ENCODE data around the gene UBE2S.

Gene UBE2S

DNA sequence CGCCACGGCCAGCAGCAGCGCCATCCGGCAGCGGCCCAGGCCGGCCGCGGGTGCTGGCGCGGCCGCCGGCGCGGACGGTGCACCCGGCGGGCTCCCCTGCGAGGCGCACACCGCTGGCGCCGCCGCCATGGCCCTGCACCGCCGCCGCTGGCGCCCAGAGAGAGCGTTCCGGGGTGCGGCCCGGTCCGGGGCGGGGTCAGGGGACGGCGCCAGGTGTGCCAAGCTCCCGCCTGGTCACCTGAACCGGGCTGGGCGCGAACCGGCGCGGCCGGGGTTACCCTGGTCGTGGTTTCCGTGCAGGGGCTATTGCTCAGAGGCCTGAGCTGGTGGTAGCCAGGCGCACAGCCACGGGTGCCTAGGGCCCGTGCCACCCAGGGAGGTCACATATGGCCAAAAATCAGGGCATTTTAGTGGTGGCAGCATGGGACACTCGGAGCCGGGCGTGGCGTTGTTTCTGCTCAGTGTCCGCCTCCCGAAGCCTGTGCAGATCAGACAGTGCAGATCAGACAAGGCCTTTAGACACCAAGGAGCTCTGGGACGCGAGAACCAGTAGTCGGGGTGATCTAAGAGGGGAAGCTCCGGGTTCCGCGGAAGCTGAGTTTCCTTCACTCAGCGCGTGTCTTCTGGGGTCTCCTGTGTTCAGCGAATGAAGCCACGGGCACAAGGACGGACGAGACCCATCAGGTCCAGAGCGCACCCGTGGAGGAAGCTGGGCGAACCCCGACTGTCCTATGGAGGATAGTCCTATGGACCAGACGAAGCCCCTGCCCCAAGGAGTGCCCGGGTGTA lies 23.3 kb downstream of the UBE2S start, which contains the start of gene TMEM238:
TSS of gene TMEM238 (minus strand) at position 162 of the 789 bp plus-strand sequence. CDS start at position 129, 33 bp downstream.
- DNase-seq (ENCODE audit: low read depth in 2 of 2), result no peak

DNA sequence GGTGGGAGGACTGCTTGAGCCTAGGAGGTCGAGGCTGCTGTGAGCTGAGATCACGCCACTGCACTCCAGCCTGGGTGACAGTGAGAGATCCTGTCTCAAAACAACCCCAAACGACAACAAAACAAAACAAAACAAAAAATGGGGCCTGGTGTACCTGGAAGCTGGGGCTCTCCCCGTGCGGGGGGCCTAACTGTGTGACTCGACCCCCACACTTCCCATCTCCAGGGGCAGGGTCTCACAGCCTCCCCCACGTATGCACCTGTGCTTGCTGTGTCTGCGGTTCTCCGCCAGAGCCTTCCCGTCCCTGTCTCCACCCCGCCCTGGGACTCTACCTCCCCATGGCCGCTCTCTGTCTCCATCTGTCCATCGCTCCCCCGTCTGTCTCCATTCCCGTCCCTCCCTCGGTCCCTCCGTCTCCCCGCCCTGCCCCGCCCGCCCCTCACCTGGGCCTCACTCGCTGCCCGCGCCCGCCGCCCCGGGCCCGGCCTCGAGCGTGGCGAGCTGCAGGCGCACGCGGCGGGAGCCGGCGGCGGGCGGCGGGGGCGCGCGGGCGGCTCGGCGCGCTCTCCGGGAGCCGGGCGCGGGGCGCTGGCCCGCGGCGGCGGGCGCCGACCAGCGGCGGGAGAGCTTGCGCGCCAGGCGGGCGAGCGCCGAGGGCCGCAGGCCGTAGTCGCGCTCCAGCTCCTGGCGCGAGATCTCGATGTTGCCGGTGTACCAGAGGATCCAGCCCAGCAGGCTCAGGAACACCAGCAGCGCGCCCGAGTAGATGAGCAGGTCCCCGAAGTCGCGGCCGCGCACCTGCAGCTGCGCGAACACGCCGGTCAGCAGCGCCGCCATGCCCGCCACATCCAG lies 24.1 kb downstream of the UBE2S start:
- no peak for DNase-seq (ENCODE audit: low read depth in 2 of 2)

DNA sequence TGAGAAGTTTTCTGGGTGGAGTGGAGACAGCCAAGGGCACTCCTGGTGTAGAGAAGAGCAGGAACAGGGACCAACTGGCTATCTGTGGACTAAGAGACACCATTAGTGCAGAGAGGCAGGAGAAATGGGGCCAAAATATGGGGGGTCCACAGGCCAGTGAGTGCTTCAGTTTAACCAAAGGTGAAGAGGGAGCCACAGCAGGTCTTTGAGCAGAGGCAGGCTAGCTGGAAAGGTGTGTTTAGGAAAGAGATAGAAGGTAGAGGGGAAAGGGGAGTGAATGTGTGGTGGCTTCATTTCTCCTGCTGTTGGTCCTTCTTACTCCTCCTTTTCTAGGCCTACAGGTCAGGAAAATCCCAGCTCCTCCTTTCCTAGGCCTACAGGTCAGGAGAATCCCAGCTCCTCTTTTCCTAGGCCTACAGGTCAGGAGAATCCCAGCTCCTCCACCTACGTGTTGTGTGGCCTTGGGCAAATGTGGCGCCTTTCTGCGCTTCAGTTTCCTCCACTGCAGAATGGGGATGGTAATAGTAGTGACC lies 25.0 kb downstream of the UBE2S start:
- DNase-seq (ENCODE audit: low read depth in 2 of 2), result no peak

DNA sequence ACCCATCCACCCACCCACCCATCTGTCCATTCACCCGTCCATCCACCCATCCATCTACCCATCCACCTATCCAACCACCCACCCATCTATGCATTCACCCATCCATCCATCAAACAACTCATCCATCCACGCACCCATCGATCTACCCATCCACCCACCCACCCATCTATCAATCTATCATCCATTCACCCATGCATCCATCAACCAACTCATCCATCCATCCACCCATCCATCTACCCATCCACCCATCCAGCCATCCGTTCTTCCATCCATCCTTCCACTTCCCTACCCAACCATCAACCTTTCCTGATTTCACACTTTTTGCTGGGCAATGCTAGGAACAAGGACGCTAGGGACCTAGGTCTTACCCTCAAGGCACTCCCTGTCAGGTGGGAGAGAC lies 25.6 kb downstream of the UBE2S start:
- no peak for DNase-seq (ENCODE audit: low read depth in 2 of 2)

DNA sequence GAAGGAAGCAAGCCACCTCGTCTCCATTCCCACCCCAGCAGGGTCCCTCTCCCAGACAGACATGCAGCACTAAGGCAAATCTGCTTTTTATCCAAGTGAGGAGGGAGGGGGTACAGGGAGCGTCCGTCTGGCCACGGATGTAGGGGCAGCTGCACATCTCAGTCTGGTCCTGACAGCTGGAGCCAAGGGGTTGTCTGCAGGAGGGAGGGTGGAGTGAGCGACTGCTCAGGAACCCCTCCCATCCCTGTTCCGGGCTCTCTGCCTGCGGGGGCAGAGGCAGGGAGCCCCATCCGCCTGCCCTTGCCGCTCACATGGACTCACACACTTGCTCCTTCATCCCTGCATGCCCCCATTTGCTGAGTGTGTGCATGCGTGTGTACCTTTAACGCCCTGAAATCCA lies 28.4 kb downstream of the UBE2S start:
- DNase-seq (ENCODE audit: low read depth in 2 of 2), result no peak

DNA sequence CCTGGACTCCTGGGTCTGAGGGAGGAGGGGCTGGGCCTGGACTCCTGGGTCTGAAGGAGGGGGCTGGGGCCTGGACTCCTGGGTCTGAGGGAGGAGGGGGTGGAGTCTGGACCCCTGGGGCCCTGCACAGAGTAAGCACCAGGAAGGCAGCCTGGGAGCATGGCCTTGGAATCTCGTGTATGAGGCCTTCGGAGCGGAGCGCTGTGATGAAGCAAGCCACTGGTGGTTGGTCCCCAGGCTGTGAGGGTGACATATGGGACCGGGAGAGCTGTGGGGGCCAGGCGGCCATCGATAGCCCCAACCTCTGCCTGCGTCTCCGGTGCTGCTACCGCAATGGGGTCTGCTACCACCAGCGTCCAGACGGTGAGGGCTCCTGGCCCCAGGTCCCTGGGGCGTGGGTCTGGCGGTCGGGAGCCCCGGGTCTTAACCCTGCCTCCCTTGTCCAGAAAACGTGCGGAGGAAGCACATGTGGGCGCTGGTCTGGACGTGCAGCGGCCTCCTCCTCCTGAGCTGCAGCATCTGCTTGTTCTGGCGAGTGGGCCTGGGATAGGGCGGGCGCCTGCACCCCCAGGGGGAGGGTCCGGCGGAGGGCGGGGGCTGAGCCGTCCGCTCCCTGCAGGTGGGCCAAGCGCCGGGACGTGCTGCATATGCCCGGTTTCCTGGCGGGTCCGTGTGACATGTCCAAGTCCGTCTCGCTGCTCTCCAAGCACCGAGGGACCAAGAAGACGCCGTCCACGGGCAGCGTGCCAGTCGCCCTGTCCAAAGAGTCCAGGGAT lies 30.0 kb downstream of the UBE2S start:
- no peak for DNase-seq (ENCODE audit: low read depth in 2 of 2)

DNA sequence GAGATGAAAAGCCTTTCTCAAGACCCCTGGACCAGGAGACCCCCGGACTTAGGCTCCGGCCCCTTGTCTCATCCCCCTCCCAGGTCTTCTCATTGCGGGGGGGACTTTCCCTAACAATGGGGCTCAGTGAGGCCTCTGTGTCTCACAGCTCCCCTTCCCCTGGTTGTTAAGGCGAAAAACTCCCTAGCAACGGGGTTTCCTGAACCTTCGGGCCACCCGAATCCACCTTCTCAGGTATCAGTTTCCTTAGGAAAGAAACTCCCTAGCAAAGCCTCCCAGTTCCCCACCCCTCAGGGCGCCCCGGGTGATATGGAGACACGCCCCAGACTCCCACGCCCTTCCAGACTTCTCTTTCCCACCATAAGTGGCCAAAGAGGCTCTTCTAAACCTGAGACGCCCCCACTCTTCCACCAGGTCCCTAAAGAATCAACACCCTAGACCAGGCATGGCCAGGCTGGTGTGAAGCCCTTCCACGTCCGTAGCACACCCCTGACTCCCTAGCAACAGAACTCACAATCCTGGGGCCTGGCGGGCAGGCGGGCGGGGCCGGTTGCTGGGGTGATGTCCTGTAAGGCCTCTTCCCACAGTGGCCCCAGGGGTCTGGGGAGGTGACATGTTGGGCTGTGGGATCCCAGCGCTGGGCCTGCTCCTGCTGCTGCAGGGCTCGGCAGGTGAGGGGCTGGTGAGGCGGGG lies 31.2 kb downstream of the UBE2S start, which contains the start of gene TMEM190:
TSS of gene TMEM190 (plus strand) at position 586 of the 693 bp plus-strand sequence. CDS start at position 614, 28 bp downstream.
- DNase-seq (ENCODE audit: low read depth in 2 of 2), result no peak

DNA sequence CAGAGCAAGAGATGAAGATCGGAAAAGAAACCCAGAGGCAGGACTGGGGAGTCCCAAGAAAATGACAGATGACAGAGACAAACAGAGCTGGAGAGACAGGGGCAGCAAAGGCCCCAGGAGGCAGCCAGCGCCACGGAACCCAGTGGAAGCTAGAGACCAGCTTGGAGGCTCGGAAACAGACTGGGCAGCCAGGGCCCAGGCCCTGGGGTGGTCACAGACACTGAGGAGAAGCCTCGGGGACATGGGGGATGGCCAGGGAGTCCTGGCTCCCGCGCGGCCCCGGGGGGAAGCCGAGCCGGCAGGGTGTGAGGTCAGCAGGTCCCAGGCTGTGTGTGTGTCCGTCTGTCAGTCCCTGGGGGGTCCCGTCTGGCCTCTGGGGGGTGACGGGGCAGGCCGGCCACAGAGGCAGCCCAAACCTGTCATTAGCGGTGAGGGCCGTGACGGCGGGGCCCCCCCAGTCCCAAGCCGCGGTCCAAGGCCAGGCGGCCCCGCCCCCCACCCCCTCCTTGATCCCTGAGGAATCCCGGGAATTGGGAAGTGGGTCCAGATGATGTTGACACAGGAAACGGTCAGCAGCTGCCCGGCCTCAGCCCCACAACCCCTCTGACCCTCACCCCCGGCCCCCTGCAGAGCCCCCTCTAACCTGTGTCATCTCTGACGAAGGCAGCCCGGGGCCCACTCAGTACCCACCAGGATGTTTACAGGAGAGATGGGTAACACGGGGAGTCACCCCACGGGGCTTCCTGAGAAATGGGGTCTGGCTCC lies 33.4 kb downstream of the UBE2S start:
- no peak for DNase-seq (ENCODE audit: low read depth in 2 of 2)

DNA sequence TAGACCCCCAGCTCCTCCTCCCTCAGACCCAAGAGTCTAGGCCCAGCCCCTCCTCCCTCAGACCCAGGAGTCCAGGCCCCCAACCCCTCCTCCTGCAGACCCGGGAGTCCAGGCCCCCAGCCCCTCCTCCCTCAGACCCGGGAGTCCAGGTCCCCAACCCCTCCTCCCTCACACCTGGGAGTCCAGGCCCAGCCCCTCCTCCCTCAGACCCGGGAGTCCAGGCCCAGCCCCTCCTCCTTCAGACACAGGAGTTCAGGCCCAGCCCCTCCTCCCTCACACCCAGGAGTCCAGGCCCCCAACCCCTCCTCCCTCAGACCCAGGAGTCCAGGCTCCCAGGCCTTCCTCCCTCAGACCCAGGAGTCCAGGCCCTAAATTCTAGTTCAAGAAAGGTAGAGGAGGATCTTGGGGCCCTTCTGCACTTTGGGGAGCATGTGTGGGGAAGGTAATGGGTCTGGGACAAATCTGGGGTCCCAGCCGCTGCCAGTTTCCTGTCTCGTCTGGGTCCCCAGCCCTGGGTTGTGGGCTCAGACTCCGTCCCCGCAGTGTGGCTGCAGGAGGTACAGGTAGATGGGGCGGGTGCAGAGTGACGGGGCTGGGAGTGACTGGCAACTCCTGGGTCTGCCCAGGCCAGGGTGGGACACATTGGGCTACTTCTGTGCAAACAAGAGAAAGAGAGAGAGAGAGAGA lies 34.1 kb downstream of the UBE2S start:
- no peak for DNase-seq (ENCODE audit: low read depth in 2 of 2)

DNA sequence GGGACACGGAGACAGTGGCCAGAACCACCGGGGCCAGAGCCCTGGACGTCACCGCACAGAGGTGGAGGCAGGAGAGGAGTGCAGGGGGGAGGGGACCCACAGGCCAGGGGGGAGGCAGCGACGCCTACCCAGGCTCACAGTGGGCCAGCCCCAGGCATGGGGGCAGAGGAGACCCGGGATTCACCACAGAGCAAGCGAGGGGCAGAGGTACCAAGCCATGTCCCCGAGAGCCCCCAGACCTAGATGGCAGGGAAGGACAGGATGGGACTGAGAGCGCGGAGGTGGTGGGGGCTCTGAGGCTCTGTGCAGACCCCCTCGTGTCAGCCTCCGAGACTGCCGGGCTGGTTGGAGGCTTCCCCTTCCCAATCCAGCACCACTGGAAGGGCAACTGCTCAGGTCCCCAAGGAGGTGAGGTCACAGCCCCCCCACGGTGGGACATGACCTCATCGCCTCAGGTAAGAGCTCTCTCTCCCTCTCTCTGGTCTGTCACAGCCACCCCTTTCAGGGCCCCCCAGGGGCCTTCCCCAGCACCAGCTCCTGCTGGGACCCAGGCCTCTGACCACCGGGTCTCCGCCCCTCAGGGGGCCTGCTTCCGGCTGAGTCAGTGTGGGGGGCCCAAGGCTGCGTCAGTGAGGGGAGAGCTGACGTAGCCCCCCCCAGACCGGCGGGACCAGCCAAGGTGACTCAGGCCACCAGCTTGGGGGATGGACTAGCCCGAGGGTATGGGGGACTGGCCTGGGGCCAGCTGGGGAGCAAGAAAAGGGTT lies 35.1 kb downstream of the UBE2S start:
- no peak for DNase-seq (ENCODE audit: low read depth in 2 of 2)

DNA sequence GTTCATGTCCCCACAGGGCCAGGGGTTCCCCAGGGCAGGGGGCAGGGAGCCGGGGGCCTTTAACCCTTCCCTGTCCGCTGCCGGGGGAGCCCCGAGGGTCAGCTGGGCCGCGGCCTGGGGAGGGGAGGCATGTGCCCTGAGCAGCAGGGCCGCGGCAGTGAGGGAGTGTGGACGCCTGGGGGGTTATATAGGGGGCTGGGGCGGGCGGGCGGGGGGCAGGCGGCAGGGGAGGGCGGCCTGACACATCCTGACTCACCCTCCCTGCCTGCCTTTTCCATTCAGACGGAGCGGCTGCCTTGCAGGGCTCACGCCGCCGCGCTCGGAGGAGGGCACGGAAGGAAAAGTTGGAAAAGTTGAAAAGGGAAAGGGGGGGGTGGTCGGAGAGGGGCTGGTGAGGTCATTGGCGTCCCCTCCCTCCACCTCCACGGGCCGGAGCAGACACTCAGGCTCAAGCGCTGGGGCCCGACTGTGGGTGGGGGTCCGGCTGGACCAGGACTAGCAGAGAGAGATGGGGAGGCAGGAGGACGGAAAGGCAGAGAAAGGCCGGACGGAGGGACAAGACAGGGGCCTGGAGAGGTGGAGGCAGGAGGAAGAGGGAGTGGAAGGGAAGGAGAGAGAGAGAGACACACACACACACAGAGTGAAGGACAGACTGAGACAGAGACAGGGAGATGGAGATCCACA lies 37.1 kb downstream of the UBE2S start, which contains the start of gene IL11:
TSS of gene IL11 (minus strand) at position 159 of the 684 bp plus-strand sequence. CDS start at position 6, 153 bp downstream.
- no peak for DNase-seq (ENCODE audit: low read depth in 2 of 2)

DNA sequence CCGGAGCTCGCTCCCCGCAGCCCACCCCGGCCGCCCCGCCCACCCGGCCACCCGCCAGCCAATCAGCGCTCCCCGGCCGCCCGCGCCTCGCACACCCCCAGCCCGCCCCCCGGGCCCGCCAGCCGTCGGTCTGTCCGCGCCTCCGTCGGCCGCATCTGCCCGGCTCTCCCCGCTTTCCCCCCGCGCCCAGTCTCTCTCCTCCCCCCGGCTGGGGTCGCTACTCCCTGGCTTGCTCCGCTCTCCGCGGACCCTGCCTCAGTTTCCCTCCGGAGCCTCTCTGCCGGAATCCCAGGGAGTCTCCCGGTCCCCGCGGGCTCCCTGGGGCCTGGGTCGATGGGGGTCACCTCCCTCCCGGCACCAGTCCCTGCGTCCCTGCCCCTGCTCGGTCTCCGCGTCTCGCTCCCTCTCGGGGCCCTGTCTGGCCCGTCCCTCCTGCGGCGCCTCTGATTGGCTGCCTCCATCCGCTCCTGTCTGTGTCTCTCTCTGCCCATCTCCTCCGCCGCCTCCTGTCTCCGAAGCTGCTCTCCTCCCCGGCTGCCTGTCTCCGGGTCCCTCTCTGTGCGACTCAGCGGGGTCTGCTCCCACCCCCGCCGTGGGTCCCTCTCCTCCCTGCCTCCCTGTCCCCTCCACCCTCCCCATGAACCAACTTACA lies 37.8 kb downstream of the UBE2S start:
- DNase-seq (ENCODE audit: low read depth in 2 of 2), result peak; percentile 55 to 57

DNA sequence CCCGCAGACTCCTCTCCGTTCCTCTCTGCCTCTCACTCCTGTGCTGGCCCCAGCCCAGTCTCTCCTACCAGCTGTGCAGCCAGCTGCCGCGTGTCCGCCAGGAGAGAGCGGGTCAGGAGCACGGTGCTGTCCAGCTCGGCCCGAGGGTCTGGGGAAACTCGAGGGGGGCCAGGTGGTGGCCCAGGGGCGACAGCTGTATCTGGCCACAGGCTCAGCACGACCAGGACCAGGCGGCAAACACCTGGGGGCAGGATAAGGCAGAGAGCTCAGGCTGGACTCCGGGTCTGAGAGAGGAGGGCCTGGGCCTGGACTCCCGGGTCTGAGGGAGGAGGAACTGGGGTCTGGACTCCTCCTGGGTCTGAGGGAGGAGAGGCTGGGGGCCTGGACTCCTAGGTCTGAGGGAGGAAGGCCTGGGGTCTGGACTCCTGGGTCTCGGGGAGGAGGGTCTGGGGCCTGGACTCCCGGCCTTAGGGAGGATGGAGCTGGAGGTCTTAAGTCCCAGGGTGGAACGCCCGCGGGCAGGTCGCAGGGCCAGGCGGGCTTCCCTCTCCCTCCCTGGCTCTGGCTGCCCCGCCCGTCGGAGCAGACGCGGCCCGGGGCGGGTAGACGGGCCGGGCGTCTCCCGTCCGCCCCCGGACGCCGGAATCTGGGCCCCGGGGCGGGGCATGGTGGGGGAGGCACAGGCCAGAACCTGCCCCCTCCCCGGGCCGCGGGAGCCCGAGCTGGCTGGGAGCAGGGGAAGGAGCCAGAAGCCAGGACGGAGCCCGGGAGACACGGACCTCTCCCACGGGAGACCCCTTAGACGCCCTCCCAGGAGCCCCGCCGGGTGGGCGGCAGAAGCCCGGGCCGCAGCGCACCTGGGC lies 38.7 kb downstream of the UBE2S start:
- no peak for DNase-seq (ENCODE audit: low read depth in 2 of 2)

DNA sequence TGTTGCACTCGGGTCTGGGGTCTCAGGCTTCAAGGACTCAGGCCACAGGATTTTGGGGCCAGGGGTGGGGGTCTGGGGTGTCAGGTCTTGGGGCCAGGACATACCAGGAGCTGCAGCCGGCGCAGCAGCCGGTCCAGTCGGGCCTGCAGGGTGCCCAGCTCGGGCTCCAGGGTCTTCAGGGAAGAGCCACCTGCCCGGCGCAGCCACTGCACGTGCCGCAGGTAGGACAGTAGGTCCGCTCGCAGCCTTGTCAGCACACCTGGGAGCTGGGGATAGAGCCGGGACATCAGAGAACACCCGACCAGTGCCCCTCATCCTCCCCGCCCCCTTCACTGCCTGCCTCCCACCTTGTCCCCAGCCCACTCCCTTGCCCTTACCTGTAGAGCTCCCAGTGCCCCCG lies 39.5 kb downstream of the UBE2S start:
- DNase-seq (ENCODE audit: low read depth in 2 of 2), result no peak

DNA sequence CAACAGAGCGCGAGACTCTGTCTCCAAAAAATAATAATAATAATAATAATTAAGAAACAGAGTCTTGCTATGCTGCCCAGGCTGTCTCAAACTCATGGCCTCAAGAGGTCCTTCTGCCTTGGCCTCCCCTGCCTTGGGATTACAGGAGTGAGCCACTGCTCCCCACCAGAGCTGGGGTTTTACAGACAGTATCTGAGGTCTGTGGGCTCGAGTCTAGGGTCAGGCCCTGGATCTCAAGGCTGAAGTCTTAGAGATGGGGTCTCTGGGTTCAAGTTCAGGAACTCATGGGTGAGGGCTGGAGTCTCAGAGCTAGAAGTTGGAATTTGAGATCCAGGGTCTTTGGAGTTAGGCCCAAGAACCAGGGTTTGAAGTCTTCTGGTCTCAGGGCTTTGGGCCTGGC lies 40.8 kb downstream of the UBE2S start:
- DNase-seq (ENCODE audit: low read depth in 2 of 2), result no peak

DNA sequence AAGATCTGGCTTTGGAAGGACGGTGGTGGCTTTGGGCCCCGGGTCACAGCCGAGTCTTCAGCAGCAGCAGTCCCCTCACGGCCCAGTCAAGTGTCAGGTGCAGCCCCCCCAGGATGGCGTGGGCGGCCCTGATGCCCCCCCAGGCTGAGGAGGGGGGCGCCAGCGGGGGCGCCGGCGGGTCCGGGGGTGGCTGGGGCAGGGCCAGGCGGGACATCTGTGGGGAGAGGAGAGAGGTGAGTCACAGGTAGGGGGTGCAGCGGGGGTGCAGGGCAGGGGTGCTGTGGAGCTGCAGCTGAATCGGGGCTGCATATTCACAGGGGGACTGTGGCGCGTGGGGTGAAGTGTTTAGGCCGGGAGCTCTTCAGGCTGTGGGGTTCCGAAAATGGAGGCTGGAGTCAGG lies 41.6 kb downstream of the UBE2S start:
- no peak for DNase-seq (ENCODE audit: low read depth in 2 of 2)

DNA sequence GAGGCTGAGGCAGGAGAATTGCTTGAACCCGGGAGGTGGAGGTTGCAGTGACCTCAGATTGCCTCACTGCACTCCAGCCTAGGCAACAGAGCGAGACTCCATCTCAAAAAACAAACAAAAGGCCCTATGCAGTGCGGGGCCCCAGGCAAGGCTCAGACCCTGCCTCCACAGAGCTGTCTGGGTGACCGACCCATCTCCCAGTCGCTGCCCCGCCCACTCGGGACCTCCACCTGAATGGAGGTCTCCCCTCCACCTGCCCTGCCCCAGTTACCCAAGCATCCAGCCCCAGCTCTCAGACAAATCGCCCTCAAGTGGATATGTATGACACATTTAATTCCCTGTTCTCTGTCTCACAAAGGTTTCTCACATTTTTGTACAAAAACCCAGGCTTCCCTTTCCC lies 42.3 kb downstream of the UBE2S start:
- DNase-seq (ENCODE audit: low read depth in 2 of 2), result no peak

Measured in fibroblast of skin of left quadriceps (primary cell).